ENCODE data around the gene VAV1.

Gene VAV1

GRCh38 chr19:6800991-6801484 lies 28.5 kb downstream of the VAV1 start:
- H3K27ac ChIP-seq, result no peak overlapping the region
- no peak for TF ChIP-seq CTCF (conservative IDR thresholded peaks at IDR 0.05)
- no peak for TF ChIP-seq ZFX (IDR thresholded peaks at IDR 0.05)

DNA sequence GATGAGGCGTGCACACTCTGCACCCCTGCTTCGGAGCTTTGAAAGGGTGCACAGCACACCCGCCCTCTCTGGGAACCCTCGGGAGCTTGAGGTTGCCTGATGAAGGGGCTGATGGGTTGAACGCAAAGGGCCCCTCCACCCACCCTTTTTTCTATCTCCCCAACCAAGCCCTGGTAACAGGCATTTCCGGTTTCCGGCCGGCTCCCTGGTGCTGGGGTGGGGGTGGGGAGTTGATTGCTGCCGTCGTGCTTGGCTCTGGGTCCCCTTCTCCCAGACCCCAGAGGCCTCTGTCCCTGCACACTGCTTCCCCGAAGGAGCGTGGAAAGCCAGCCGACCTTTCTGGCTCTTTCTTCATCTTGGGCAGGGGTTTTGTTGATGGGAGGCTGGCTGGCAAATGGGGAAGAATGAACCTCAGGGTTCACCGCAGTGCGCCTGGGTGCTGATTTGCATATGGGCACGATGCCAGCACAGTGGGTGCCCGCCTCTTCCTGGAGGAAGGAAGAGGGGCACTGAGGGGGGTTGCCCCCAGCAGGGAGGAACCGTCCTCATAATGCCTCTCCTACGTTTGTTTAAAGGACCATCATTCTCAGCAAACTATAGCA lies 29.1 kb downstream of the VAV1 start:
- TF ChIP-seq CTCF (conservative IDR thresholded peaks at IDR 0.05), result no peak
- TF ChIP-seq ZFX (IDR thresholded peaks at IDR 0.05), result no peak
- no peak overlapping the region for H3K27ac ChIP-seq

GRCh38 chr19:6802336-6803035 lies 30.0 kb downstream of the VAV1 start:
- no peak for TF ChIP-seq CTCF (conservative IDR thresholded peaks at IDR 0.05)
- no peak overlapping the region for H3K27ac ChIP-seq

- TF ChIP-seq ZFX (IDR thresholded peaks at IDR 0.05) (no peak), CTCF (conservative IDR thresholded peaks at IDR 0.05) (no peak)
- no peak overlapping the region for H3K27ac ChIP-seq
Observed at GRCh38 chr19:6803036-6803404, 30.5 kb downstream of the VAV1 start.

GRCh38 chr19:6806488-6806887 lies 34.0 kb downstream of the VAV1 start:
- no peak overlapping the region for H3K27ac ChIP-seq

GRCh38 chr19:6807291-6807690 lies 34.8 kb downstream of the VAV1 start:
- TF ChIP-seq ZFX (IDR thresholded peaks at IDR 0.05), result no peak
- TF ChIP-seq CTCF (conservative IDR thresholded peaks at IDR 0.05), result no peak
- no peak overlapping the region for H3K27ac ChIP-seq

More at GRCh38 chr19:6806488-6806887, 34.0 kb downstream of the VAV1 start:
- TF ChIP-seq CTCF (conservative IDR thresholded peaks at IDR 0.05), result no peak

GRCh38 chr19:6808494-6808893 lies 36.0 kb downstream of the VAV1 start:
- TF ChIP-seq CTCF (conservative IDR thresholded peaks at IDR 0.05) (no peak), ZFX (IDR thresholded peaks at IDR 0.05) (no peak)
- no peak overlapping the region for H3K27ac ChIP-seq

Measured in C4-2B (cell line).